ENCODE data around the gene CLEC9A. TPM values are rescaled to one million over a fixed set of nuclear protein-coding genes. Genes with fewer than 3 reads are reported as not detected.

Gene CLEC9A
- total RNA-seq, 2 experiments from 2014 or later = not detected

- ChIA-PET CTCF (no interaction called here), POLR2A (no interaction called here)
- ATAC-seq (no peak), DNase-seq (no peak)
- Mint-ChIP-seq H3K36me3 (ENCODE audit: low read depth) (no peaks in the 10 kb centered on the region), H3K27me3 (ENCODE audit: low read depth) (peaks cover 12% of the 10 kb centered on the region), H3K4me1 (ENCODE audit: low read depth) (no peaks in the 10 kb centered on the region), H3K9me3 (ENCODE audit: insufficient read depth) (no peaks in the 10 kb centered on the region), H3K27ac (no peak overlapping the region), H3K4me3 (no peak overlapping the region)
These were observed 3.2 kb upstream of the CLEC9A start for GRCh38 chr12:10027311-10027710.

GRCh38 chr12:10027721-10028120 lies 2.8 kb upstream of the CLEC9A start:
- no peaks in the 10 kb centered on the region for H3K9me3 Mint-ChIP-seq (ENCODE audit: insufficient read depth)
- ATAC-seq = no peak
- ChIA-PET POLR2A (no interaction called here), CTCF (no interaction called here)
- peaks cover 12% of the 10 kb centered on the region for H3K27me3 Mint-ChIP-seq (ENCODE audit: low read depth)
- H3K4me1 Mint-ChIP-seq (ENCODE audit: low read depth) = no peaks in the 10 kb centered on the region
- no peak overlapping the region for H3K4me3 Mint-ChIP-seq
- no peak for DNase-seq
- no peak overlapping the region for H3K27ac Mint-ChIP-seq
- no peaks in the 10 kb centered on the region for H3K36me3 Mint-ChIP-seq (ENCODE audit: low read depth)

DNA sequence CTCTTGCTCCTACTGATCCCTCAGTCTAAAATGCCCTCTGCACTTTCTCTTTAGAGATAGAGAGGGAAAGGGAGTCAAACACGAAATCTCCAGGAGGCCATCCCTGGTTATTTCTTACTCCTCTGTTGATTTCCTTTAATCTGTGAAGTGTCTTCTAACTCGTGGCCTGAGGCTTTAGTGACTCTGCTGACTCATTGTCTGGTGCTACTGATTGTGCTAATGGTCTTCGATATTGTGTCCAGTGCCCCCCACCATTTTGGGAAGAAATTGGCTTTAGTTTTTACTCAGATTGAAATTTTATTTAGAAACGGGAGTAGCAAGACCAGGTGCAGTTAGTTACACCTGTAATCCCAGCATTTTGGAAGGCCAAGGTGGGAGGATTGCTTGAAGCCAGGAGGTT lies 839 bp downstream of the CLEC9A start:
- peaks cover 13% of the 10 kb centered on the region for H3K27me3 Mint-ChIP-seq (ENCODE audit: low read depth)

GRCh38 chr12:10031771-10032175 lies 1.3 kb downstream of the CLEC9A start:
- no peaks in the 10 kb centered on the region for H3K36me3 Mint-ChIP-seq (ENCODE audit: low read depth)
- POLR2A ChIA-PET = interaction anchor here (0.7 kb wide), 2 partner anchors 176 to 218 kb away, joined by 3 read pairs; no protein-coding TSS in a partner anchor
- no peak overlapping the region for H3K4me3 Mint-ChIP-seq
- DNase-seq = no peak
- ATAC-seq = no peak
- H3K9me3 Mint-ChIP-seq (ENCODE audit: insufficient read depth) = no peaks in the 10 kb centered on the region
- H3K27me3 Mint-ChIP-seq (ENCODE audit: low read depth) = peaks cover 16% of the 10 kb centered on the region
- H3K4me1 Mint-ChIP-seq (ENCODE audit: low read depth) = no peaks in the 10 kb centered on the region
- CTCF ChIA-PET = no interaction called here
- H3K27ac Mint-ChIP-seq = no peak overlapping the region

More for the DNA sequence above, 839 bp downstream of the CLEC9A start:
- no peak overlapping the region for H3K27ac Mint-ChIP-seq
- H3K9me3 Mint-ChIP-seq (ENCODE audit: insufficient read depth) = no peaks in the 10 kb centered on the region
- ATAC-seq = no peak
- no peak for DNase-seq
- ChIA-PET CTCF (no interaction called here), POLR2A (interaction anchor here (0.7 kb wide), 2 partner anchors 175 to 217 kb away, joined by 3 read pairs; no protein-coding TSS in a partner anchor)
- H3K36me3 Mint-ChIP-seq (ENCODE audit: low read depth) = no peaks in the 10 kb centered on the region
- H3K4me1 Mint-ChIP-seq (ENCODE audit: low read depth) = no peaks in the 10 kb centered on the region
- H3K4me3 Mint-ChIP-seq = no peak overlapping the region

GRCh38 chr12:10033783-10034545 lies 3.5 kb downstream of the CLEC9A start:
- CTCF ChIA-PET = interaction anchor here (0.7 to 1.4 kb wide), 9 partner anchors 9 to 1166 kb away, joined by 3 to 10 read pairs (median 4); no protein-coding TSS in a partner anchor

DNA sequence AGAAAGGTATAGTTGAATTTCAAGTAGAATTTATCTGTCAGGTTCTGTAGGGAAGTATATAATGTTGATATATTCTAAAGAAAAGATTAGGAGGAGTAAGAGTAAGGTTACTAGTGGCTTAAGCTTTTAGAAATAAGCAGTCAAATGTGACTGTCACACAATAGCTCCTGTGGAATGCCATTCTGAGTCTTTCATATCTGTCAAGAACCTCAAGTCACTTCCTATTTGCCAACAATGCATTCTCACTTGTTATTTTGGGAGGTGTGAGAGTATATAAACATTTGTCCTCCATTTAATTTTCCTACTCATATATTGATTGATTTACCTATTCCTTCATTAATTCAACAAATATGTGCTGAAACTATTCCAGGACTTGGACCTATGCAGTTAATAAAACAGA lies 11.7 kb downstream of the CLEC9A start:
- ChIA-PET CTCF (interaction anchor here (1.2 to 1.6 kb wide), 5 partner anchors 8 to 708 kb away, joined by 3 to 6 read pairs (median 3); no protein-coding TSS in a partner anchor), POLR2A (interaction anchor here (0.6 kb wide), 1 partner anchor 539 kb away, joined by 3 read pairs; no protein-coding TSS in a partner anchor)
- no peak for ATAC-seq
- peaks cover 27% of the 10 kb centered on the region for H3K27me3 Mint-ChIP-seq (ENCODE audit: low read depth)
- H3K4me3 Mint-ChIP-seq = no peak overlapping the region
- no peaks in the 10 kb centered on the region for H3K9me3 Mint-ChIP-seq (ENCODE audit: insufficient read depth)
- H3K27ac Mint-ChIP-seq = no peak overlapping the region
- no peak for DNase-seq
- no peaks in the 10 kb centered on the region for H3K4me1 Mint-ChIP-seq (ENCODE audit: low read depth)
- H3K36me3 Mint-ChIP-seq (ENCODE audit: low read depth) = no peaks in the 10 kb centered on the region

More at GRCh38 chr12:10033783-10034545, 3.5 kb downstream of the CLEC9A start:
- H3K36me3 Mint-ChIP-seq (ENCODE audit: low read depth) = no peaks in the 10 kb centered on the region
- DNase-seq (no peak), ATAC-seq (no peak)
- H3K4me1 Mint-ChIP-seq (ENCODE audit: low read depth) = no peaks in the 10 kb centered on the region
- H3K9me3 Mint-ChIP-seq (ENCODE audit: insufficient read depth) = no peaks in the 10 kb centered on the region
- POLR2A ChIA-PET = no interaction called here
- H3K27me3 Mint-ChIP-seq (ENCODE audit: low read depth) = peaks cover 22% of the 10 kb centered on the region
- H3K27ac Mint-ChIP-seq = no peak overlapping the region
- no peak overlapping the region for H3K4me3 Mint-ChIP-seq

DNA sequence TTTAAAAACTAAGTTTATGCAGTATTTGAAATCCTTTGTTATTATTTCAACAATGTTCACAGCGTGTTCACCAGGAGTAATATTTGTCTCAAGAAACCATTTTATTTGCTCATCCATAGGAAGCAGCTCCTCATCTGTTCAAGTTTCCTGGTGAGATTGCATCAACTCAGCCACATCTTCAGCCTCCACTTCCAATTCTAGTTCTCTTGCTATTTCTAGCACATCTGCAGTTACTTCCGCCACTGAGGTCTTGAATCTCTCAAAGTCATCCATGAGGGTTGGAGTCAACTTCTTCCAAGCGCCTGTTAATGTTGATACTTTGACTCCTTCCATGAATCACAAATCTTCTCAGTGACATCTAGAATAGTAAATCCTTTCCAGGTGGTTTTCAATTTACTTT lies 18.0 kb downstream of the CLEC9A start:
- CTCF ChIA-PET = interaction anchor here (0.6 to 0.9 kb wide), 4 partner anchors 10 to 785 kb away, joined by 3 read pairs; no protein-coding TSS in a partner anchor
- H3K4me1 Mint-ChIP-seq (ENCODE audit: low read depth) = peaks cover 8% of the 10 kb centered on the region

GRCh38 chr12:10052193-10052913 lies 21.9 kb downstream of the CLEC9A start:
- no peak overlapping the region for H3K4me3 Mint-ChIP-seq
- peaks cover 8% of the 10 kb centered on the region for H3K4me1 Mint-ChIP-seq (ENCODE audit: low read depth)
- ATAC-seq (no peak), DNase-seq (no peak)
- ChIA-PET CTCF (interaction anchor here (0.8 to 0.9 kb wide), 2 partner anchors 10 to 42 kb away, joined by 3 read pairs; no protein-coding TSS in a partner anchor), POLR2A (no interaction called here)
- H3K27ac Mint-ChIP-seq = no peak overlapping the region
- H3K36me3 Mint-ChIP-seq (ENCODE audit: low read depth) = no peaks in the 10 kb centered on the region
- H3K27me3 Mint-ChIP-seq (ENCODE audit: low read depth) = peaks cover 26% of the 10 kb centered on the region
- no peaks in the 10 kb centered on the region for H3K9me3 Mint-ChIP-seq (ENCODE audit: insufficient read depth)

More for the DNA sequence above, 18.0 kb downstream of the CLEC9A start:
- Mint-ChIP-seq H3K36me3 (ENCODE audit: low read depth) (no peaks in the 10 kb centered on the region), H3K27ac (no peak overlapping the region), H3K9me3 (ENCODE audit: insufficient read depth) (no peaks in the 10 kb centered on the region), H3K27me3 (ENCODE audit: low read depth) (peaks cover 24% of the 10 kb centered on the region), H3K4me3 (no peak overlapping the region)
- ATAC-seq = no peak
- no peak for DNase-seq
- POLR2A ChIA-PET = interaction anchor here (0.6 kb wide), 1 partner anchor 48 kb away, joined by 3 read pairs; no protein-coding TSS in a partner anchor

DNA sequence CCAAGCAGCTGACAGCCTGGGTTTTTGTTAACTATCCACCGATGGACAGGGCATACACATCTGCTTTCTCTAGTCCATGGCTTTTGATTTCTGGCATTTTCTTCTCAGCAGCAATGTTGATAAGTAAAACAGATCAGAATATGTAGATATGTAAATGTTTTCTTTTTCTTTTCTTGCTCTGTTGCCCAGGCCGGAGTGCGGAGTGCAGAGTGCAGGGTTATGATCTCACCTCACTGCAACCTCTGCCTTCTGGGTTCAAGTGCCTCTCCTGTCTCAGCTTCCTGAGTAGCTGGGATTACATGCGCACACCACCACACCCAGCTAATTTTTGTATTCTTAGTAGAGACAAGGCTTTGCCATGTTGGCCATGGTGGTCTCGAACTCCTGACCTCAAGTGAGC lies 27.9 kb downstream of the CLEC9A start:
- DNase-seq (no peak), ATAC-seq (no peak)
- Mint-ChIP-seq H3K9me3 (ENCODE audit: insufficient read depth) (no peaks in the 10 kb centered on the region), H3K4me3 (no peak overlapping the region), H3K27ac (no peak overlapping the region), H3K36me3 (ENCODE audit: low read depth) (no peaks in the 10 kb centered on the region), H3K27me3 (ENCODE audit: low read depth) (peaks cover 30% of the 10 kb centered on the region), H3K4me1 (ENCODE audit: low read depth) (no peaks in the 10 kb centered on the region)
- POLR2A ChIA-PET = no interaction called here
- CTCF ChIA-PET = interaction anchor here (1.4 kb wide), 1 partner anchor 24 kb away, joined by 3 read pairs; no protein-coding TSS in a partner anchor

GRCh38 chr12:10065241-10065640 lies 34.8 kb downstream of the CLEC9A start:
- Mint-ChIP-seq H3K27me3 (ENCODE audit: low read depth) (peaks cover 34% of the 10 kb centered on the region), H3K4me3 (no peak overlapping the region), H3K4me1 (ENCODE audit: low read depth) (peaks cover 6% of the 10 kb centered on the region), H3K27ac (no peak overlapping the region), H3K36me3 (ENCODE audit: low read depth) (no peaks in the 10 kb centered on the region), H3K9me3 (ENCODE audit: insufficient read depth) (no peaks in the 10 kb centered on the region)
- ATAC-seq (no peak), DNase-seq (no peak)
- POLR2A ChIA-PET = interaction anchor here (1.4 kb wide), 1 partner anchor 8 kb away, joined by 3 read pairs; no protein-coding TSS in a partner anchor
- CTCF ChIA-PET = no interaction called here

- CTCF ChIA-PET = interaction anchor here (1.9 kb wide), 1 partner anchor 73 kb away, joined by 4 read pairs; no protein-coding TSS in a partner anchor
- Mint-ChIP-seq H3K27me3 (ENCODE audit: low read depth) (peaks cover 35% of the 10 kb centered on the region), H3K36me3 (ENCODE audit: low read depth) (no peaks in the 10 kb centered on the region), H3K9me3 (ENCODE audit: insufficient read depth) (no peaks in the 10 kb centered on the region), H3K27ac (no peak overlapping the region), H3K4me1 (ENCODE audit: low read depth) (peaks cover 6% of the 10 kb centered on the region), H3K4me3 (no peak overlapping the region)
- POLR2A ChIA-PET = no interaction called here
- ATAC-seq = no peak
- no peak for DNase-seq
These were observed 36.8 kb downstream of the CLEC9A start for GRCh38 chr12:10067264-10067663.

Measured in activated CD8-positive, alpha-beta T cell treated with anti-CD3 and anti-CD28 coated beads, Interleukin-2, amount 10 ng/mL, durations not matched to agents 7 days and 5 days (primary cell).